ENCODE data around the gene TIRAP. TPM values are rescaled to one million over a fixed set of nuclear protein-coding genes. Genes with fewer than 3 reads are reported as not detected.
A peak's percentile ranks its signal among the peaks of the same experiment; 100 is the strongest.

Gene TIRAP
- total RNA-seq, 4 donors from 2014 or later, result 6.6 to 18.1 (median 13.5) TPM

DNA sequence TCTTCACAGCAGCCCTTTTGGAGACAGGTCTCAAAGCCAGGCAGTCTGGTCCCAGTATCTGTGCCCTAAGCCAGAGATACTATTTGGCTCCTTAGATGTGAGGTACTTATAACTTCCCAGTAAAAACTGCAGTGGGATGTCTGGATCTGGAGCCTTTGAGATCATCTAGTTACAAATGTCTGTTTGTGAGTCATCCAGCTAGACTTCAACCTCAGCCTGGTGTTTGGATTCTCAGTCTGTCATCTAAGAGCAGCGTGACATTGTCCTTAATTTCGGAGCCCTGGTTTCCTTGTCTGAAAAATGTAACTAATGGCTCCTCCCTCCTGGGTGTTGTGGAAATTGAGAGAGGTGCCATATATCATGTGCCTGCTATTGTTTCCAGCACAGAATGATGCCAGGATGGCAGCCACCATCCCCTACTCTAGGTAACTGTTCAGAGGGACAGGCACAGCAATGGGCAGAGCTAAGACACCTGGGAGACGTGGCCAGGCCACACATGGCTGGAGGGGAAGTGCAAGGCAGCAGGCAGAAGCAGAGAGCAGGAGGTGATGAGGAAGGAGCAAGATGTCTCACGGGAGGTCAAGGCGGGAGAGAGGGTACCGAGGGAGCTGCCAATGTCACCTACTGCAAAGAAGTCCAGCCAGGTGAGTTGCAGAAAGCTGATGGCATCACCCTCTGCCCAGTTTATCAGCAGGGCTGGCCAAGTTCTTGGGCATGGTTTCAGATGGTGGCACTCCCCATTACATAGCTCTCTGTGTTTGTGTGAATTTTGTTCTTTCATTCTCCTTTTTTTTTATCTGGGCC, 52.0 kb downstream of the TIRAP start:
- Histone ChIP-seq H3K27me3 (no peaks in the 10 kb centered on the region), H3K27ac (peak overlapping the region in 1 of 4 donors; percentile 22), H3K36me3 (peaks cover 0 to 32% of the 10 kb centered on the region in 2 donors), H3K4me1 (peaks cover 0 to 37% (median 5%) of the 10 kb centered on the region in 3 donors), H3K9me3 (no peaks in the 10 kb centered on the region), H3K4me3 (no peak overlapping the region)
- WGBS, 2 donors (ENCODE audit: low coverage in 1 of 2), result 52% methylated on average over 3 of the region's 6 CpGs; no CpG with 5 or more reads in 1 of the 2 donors
- no peak for ATAC-seq
- no peak for TF ChIP-seq EP300 (IDR thresholded peaks at IDR 0.05)
- TF ChIP-seq POLR2AphosphoS5 (IDR thresholded peaks at IDR 0.05), result no peak
- TF ChIP-seq, protein P1, sequence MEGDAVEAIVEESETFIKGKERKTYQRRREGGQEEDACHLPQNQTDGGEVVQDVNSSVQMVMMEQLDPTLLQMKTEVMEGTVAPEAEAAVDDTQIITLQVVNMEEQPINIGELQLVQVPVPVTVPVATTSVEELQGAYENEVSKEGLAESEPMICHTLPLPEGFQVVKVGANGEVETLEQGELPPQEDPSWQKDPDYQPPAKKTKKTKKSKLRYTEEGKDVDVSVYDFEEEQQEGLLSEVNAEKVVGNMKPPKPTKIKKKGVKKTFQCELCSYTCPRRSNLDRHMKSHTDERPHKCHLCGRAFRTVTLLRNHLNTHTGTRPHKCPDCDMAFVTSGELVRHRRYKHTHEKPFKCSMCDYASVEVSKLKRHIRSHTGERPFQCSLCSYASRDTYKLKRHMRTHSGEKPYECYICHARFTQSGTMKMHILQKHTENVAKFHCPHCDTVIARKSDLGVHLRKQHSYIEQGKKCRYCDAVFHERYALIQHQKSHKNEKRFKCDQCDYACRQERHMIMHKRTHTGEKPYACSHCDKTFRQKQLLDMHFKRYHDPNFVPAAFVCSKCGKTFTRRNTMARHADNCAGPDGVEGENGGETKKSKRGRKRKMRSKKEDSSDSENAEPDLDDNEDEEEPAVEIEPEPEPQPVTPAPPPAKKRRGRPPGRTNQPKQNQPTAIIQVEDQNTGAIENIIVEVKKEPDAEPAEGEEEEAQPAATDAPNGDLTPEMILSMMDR (IDR thresholded peaks at IDR 0.05), result no peak
- TF ChIP-seq POLR2A (IDR thresholded peaks at IDR 0.05), result no peak

DNA sequence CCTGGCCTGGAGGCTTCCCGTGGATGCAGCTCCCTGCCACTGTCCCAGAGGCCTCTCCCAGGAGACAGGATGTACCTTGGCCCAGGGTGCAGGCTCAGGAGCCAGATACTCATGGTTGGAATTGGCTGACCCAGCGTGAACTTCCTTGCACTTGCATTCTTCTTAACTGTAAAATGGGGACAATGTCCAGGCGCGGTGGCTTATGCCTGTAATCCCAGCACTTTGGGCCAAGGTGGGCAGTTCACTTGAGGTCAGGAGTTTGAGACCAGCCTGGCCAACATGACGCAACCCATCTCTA, 52.5 kb downstream of the TIRAP start:
- Histone ChIP-seq H3K9me3 (no peaks in the 10 kb centered on the region), H3K27me3 (no peaks in the 10 kb centered on the region), H3K36me3 (peaks cover 0 to 32% of the 10 kb centered on the region in 2 donors), H3K27ac (peak overlapping the region in 1 of 4 donors; percentile 22), H3K4me3 (no peak overlapping the region), H3K4me1 (peaks cover 0 to 43% (median 9%) of the 10 kb centered on the region in 3 donors)
- 67% methylated on average over 2 of the region's 5 CpGs; no CpG with 5 or more reads in 1 of the 2 donors for WGBS, 2 donors (ENCODE audit: low coverage in 1 of 2)
- ATAC-seq, result no peak
- TF ChIP-seq, protein P1 (IDR thresholded peaks at IDR 0.05), result no peak
- no peak for TF ChIP-seq POLR2A (IDR thresholded peaks at IDR 0.05)
- TF ChIP-seq POLR2AphosphoS5 (IDR thresholded peaks at IDR 0.05), result no peak
- no peak for TF ChIP-seq EP300 (IDR thresholded peaks at IDR 0.05)

DNA sequence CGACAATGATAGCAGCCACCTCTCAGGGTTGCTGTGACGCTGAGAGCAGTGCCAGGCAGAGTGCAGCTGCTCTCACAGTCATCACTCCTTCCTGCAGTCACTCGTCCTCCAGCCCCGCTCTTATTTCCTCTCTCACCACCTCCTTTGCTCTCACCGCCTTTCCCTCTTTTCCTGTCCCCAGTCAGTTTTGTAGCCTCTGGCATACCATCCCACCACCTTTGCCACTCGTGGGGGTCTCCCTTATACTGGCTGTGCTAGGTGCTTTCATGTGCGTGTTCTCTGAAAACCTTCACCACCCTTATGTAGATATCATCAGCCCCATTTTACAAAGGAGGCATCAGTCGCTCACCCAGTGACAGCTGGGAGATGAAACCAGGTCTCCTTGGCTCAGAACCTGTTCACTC, 53.2 kb downstream of the TIRAP start:
- H3K27ac ChIP-seq, result no peak overlapping the region
- WGBS, 2 donors (ENCODE audit: low coverage in 1 of 2), result 77 to 90% methylated on average over 5 to 7 of the region's 8 CpGs
- no peak for ATAC-seq
- H3K9me3 ChIP-seq, result no peaks in the 10 kb centered on the region
- TF ChIP-seq POLR2AphosphoS5 (IDR thresholded peaks at IDR 0.05) (no peak), POLR2A (IDR thresholded peaks at IDR 0.05) (no peak), EP300 (IDR thresholded peaks at IDR 0.05) (no peak)
- TF ChIP-seq, protein P1 (IDR thresholded peaks at IDR 0.05), result no peak
- no peaks in the 10 kb centered on the region for H3K27me3 ChIP-seq
- H3K36me3 ChIP-seq, result peaks cover 0 to 33% of the 10 kb centered on the region in 2 donors
- H3K4me1 ChIP-seq, result peaks cover 0 to 50% (median 9%) of the 10 kb centered on the region in 3 donors
- no peak overlapping the region for H3K4me3 ChIP-seq

DNA sequence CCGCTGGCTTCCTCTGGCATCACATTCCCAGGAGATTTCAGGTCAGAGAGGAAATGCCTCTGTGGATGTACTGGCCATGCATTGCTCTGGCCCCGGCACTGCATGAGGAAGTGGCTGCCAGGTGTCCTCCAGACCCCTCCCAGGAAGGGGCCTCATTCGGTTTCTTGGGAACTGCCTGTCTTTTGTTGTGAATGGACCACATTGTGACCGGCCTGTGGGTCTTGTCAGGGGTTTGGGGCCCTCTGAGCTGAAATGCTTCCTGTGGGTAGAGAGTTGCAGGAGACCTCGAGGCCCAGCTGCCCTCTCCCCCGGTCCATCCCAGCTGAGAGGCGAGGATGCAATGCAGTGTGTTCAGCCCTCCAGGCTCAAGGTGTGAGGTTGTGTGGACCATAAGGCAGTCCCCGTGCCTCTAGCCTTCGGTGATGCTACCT, 53.8 kb downstream of the TIRAP start:
- peaks cover 0 to 53% (median 9%) of the 10 kb centered on the region in 3 donors for H3K4me1 ChIP-seq
- WGBS, 2 donors (ENCODE audit: low coverage in 1 of 2), result no CpG with 5 or more reads among the region's 9 CpGs
- no peaks in the 10 kb centered on the region for H3K27me3 ChIP-seq
- H3K9me3 ChIP-seq, result no peaks in the 10 kb centered on the region
- H3K27ac ChIP-seq, result no peak overlapping the region
- no peak for ATAC-seq
- peaks cover 0 to 32% of the 10 kb centered on the region in 2 donors for H3K36me3 ChIP-seq
- no peak overlapping the region for H3K4me3 ChIP-seq
- no peak for TF ChIP-seq POLR2A (IDR thresholded peaks at IDR 0.05)

DNA sequence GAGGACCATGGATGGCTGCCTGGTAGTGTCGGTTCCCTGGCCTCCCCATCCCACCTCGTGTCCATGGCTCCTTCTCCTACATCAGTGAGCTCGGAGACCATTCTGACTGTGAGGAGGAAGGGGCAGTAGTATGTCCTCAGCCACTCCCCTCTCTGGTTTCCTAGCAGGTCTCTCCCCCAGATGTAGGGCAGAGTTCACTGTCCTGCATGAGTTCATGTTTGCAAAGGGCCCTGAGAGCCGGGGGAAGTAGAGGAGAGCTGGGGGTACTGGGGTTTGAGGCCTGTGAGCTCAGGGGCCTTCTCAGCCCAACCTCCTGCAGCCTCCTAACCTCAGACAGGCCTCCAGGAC, 54.2 kb downstream of the TIRAP start:
- no peak for TF ChIP-seq EP300 (IDR thresholded peaks at IDR 0.05)
- no peak for TF ChIP-seq POLR2AphosphoS5 (IDR thresholded peaks at IDR 0.05)
- no peak for TF ChIP-seq POLR2A (IDR thresholded peaks at IDR 0.05)
- TF ChIP-seq, protein P1 (IDR thresholded peaks at IDR 0.05), result no peak
- H3K4me3 ChIP-seq, result no peak overlapping the region
- no peak overlapping the region for H3K27ac ChIP-seq
- ATAC-seq, result no peak
- no peaks in the 10 kb centered on the region for H3K27me3 ChIP-seq
- H3K9me3 ChIP-seq, result no peaks in the 10 kb centered on the region
- peaks cover 0 to 31% of the 10 kb centered on the region in 2 donors for H3K36me3 ChIP-seq
- H3K4me1 ChIP-seq, result peaks cover 0 to 50% (median 6%) of the 10 kb centered on the region in 3 donors
- 100% methylated on average over 1 of the region's 4 CpGs; no CpG with 5 or more reads in 1 of the 2 donors for WGBS, 2 donors (ENCODE audit: low coverage in 1 of 2)

All from gastroesophageal sphincter (tissue), 4 donors.